ENCODE results near the gene RAB36.
A peak's percentile ranks its signal among the peaks of the same experiment; 100 is the strongest.

RAB36 gene, protein sequence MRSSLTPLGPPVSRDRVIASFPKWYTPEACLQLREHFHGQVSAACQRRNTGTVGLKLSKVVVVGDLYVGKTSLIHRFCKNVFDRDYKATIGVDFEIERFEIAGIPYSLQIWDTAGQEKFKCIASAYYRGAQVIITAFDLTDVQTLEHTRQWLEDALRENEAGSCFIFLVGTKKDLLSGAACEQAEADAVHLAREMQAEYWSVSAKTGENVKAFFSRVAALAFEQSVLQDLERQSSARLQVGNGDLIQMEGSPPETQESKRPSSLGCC

DNA sequence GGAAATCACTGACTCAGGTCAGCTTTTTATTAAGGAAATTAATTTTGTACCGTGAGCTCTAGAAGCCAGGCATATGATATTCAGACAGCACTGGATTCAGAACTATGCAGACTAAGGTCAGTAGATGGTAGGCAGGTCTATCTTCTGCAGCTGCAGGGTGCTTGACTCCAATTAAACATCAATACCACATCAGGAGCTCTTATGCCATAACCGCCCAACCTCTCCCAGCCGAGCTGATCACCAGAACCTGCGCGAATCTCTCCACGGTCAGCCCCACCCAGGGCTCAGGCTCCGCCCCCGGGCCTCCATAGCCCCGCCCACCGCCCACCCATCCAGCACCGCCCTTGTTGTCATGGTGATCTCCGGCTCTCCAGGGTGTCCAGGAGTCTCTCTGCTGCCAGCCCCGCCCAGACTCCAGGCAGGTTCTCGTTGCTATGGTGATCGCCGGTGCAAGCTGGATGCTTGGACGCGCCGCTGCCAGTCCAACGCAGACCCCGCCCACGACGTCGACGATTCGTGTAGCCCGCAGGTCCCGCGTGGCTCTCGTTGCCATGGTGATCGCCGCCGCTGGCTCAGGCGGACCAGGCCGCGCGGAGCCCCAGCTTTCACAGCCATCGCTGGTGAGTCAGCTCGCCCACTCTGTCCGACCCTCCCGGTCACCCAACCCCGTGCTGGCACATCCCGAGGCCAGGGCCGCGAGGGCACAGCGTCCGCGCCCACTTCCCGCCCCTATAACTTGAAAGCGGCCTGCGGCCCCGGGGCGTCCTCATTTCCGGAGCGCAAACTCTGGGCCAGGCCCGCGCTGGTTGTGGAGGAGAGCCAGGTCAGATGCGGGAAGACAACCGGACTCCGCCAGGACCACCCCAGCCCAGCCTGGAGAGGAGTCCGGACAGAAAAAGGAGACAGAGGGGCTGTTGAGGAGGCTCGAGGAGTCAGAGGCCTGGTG is at the start of gene RAB36:
RAB36 (plus strand) TSS at position 546 of the 946 bp plus-strand sequence. CDS start 1,140 bp downstream, outside the sequence.
- peak within 1 kb of the TSS; percentile 43 for H3K4me3 ChIP-seq (ENCODE audit: low read length)
- DNase-seq (ENCODE audit: low read depth): peak; percentile 99
- TF ChIP-seq, protein P1, sequence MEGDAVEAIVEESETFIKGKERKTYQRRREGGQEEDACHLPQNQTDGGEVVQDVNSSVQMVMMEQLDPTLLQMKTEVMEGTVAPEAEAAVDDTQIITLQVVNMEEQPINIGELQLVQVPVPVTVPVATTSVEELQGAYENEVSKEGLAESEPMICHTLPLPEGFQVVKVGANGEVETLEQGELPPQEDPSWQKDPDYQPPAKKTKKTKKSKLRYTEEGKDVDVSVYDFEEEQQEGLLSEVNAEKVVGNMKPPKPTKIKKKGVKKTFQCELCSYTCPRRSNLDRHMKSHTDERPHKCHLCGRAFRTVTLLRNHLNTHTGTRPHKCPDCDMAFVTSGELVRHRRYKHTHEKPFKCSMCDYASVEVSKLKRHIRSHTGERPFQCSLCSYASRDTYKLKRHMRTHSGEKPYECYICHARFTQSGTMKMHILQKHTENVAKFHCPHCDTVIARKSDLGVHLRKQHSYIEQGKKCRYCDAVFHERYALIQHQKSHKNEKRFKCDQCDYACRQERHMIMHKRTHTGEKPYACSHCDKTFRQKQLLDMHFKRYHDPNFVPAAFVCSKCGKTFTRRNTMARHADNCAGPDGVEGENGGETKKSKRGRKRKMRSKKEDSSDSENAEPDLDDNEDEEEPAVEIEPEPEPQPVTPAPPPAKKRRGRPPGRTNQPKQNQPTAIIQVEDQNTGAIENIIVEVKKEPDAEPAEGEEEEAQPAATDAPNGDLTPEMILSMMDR (IDR thresholded peaks at IDR 0.05; ENCODE audit: insufficient read depth, low read depth, low read length, missing control alignments): no peak

DNA sequence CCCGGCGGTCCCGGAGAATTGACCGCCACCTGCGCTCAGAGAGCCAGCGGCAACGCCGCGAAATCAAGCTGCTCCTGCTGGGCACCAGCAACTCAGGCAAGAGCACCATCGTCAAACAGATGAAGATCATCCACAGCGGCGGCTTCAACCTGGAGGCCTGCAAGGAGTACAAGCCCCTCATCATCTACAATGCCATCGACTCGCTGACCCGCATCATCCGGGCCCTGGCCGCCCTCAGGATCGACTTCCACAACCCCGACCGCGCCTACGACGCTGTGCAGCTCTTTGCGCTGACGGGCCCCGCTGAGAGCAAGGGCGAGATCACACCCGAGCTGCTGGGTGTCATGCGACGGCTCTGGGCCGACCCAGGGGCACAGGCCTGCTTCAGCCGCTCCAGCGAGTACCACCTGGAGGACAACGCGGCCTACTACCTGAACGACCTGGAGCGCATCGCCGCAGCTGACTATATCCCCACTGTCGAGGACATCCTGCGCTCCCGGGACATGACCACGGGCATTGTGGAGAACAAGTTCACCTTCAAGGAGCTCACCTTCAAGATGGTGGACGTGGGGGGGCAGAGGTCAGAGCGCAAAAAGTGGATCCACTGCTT is 49.4 kb upstream of the RAB36 start:
- H3K4me3 ChIP-seq (ENCODE audit: low read length): no peak overlapping the region
- no peak for DNase-seq (ENCODE audit: low read depth)
- TF ChIP-seq, protein P1 (IDR thresholded peaks at IDR 0.05; ENCODE audit: insufficient read depth, low read depth, low read length, missing control alignments): no peak

DNA sequence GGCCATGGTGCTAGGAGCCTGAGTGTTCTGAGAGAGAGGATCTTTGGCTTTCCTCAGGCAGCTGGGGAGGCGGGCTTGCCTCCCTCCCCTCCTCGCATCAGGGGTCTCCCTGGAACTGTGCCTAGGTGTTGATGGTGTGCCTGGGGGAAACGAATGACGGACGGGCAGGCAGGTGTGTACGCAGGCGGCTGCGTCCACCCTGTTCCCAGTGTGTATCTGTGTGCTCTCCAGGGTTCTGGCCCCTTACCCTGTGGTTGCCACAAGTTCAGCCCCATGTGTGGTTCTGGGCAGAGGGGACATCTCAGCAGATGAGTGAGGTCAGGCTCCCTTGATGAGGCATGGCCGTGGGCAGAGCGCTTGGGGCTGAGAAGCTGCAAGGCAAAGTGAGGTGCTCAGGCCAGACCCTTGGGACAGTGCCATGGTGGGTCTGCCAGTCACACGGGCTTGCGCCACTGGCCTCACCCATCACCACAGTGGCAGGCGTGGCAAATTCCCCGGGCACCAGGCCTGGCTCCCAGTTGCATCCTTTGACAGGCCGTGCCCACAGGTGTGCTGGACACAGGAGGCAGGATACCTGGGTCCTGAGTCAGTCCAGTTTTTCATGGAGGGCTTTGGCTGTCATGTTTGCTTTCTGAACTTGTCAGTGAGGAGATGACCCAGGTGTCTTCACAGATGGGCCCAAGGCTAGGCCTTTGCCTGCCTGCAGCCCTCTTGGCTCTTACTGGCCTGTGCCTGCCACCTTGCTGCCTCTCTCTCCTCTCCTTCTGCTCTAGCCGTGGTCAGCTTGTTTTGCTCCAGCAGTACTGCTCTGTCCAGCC is 47.7 kb upstream of the RAB36 start:
- DNase-seq (ENCODE audit: low read depth): no peak
- TF ChIP-seq, protein P1 (IDR thresholded peaks at IDR 0.05; ENCODE audit: insufficient read depth, low read depth, low read length, missing control alignments): no peak
- H3K4me3 ChIP-seq (ENCODE audit: low read length): no peak overlapping the region

DNA sequence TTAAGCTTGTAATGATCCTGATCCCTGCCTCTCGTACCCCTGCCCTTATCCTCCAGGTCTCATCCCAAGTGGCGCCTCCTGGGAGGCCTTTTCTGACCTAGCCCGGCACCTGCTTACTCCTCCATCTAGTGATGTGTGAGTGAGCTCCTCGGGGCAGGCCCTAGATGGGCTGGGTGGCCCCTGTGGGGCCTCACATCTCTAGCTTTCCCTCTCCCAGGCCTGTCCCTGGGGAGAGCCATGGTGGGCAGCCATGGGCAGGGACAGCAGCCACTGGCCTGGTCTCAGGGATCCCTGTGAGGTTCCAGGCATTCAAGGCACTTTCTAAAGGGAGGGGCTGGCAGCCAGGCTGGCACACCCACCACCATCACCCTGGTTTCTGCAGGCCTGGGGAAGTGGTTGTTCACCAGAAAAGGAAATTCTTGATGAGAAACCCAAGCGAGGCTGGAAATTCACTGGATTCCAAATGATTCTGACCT is 47.0 kb upstream of the RAB36 start:
- DNase-seq (ENCODE audit: low read depth): no peak
- TF ChIP-seq, protein P1 (IDR thresholded peaks at IDR 0.05; ENCODE audit: insufficient read depth, low read depth, low read length, missing control alignments): no peak
- H3K4me3 ChIP-seq (ENCODE audit: low read length): no peak overlapping the region

DNA sequence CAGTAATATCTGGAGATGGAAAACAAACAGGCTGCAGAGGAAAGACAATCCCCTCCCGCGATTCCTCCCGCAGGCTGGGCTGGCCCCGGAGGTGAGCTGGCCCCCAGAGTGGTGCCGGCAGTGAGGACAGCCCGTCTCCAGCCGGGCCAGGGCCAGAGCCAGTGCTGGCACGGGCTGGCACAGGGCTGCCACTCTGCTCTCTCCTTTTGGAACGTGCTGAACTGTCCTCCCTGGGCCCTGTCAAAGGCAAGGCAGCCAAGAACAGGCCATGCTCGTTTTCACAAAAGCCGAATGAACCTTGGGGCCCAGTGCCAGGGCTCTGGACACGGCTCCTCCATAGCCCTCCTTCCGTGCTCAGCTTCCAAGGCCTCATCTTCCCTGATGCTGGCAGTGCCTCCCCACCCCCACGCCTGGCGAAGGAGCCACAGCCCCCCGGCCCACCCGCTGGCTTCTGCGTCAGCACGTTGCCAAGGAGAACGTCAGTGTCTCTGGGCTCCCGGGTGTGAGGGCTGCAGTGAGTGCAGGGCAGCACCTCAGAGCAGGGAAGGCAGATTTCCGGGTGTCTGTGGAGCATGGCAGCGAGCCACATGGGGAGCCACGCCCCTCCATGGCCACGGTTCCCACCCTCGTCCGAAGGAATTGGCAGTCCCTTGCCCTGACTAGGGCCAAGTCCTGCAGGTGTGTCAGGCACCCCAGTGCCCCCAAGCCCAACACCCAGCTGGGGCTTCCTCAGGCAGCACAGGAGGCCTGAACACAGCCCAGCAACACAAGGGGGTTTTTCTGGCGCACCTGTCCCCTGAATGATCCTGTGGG is 46.4 kb upstream of the RAB36 start:
- no peak for DNase-seq (ENCODE audit: low read depth)
- TF ChIP-seq, protein P1 (IDR thresholded peaks at IDR 0.05; ENCODE audit: insufficient read depth, low read depth, low read length, missing control alignments): no peak
- H3K4me3 ChIP-seq (ENCODE audit: low read length): no peak overlapping the region

DNA sequence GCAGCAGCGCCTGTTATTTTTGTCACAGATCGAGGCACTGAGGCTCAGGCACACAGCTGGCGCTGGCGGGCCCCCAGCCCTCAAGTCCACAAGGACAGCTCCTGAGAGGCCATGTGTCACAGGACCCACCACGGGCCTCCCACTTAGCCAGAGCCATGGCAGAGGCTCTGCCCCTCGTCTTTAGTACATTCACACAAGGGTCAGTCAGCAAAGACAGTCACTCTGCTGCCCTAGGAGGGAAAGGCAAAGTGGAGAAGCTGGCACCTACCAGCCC is 45.8 kb upstream of the RAB36 start:
- TF ChIP-seq, protein P1 (IDR thresholded peaks at IDR 0.05; ENCODE audit: insufficient read depth, low read depth, low read length, missing control alignments): no peak
- no peak overlapping the region for H3K4me3 ChIP-seq (ENCODE audit: low read length)
- no peak for DNase-seq (ENCODE audit: low read depth)
